ENCODE data around the gene MT1E. TPM values are rescaled to one million over a fixed set of nuclear protein-coding genes. Genes with fewer than 3 reads are reported as not detected.
"Not testable (repeated sequence)": the region's sequence is repeated elsewhere in the genome, so short reads cannot be mapped to it uniquely, and the experiment has no call there.

MT1E gene
- total RNA-seq, 1 donor = 105 TPM

- Histone ChIP-seq H3K36me3 (ENCODE audit: insufficient read depth, low read length) (no peaks in the 10 kb centered on the region), H3K27ac (ENCODE audit: low read depth, low read length) (no peak overlapping the region), H3K4me1 (ENCODE audit: insufficient read depth, low read length) (peaks cover 27% of the 10 kb centered on the region), H3K79me2 (ENCODE audit: insufficient read depth, low read length) (no peaks in the 10 kb centered on the region), H3K27me3 (ENCODE audit: insufficient read depth, low read length) (no peaks in the 10 kb centered on the region), H3K4me2 (ENCODE audit: insufficient read depth, low read length) (peak overlapping the region; percentile 89), H4K20me1 (ENCODE audit: insufficient read depth, low read length) (no peaks in the 10 kb centered on the region), H3K4me3 (ENCODE audit: insufficient read depth, low read length) (no peak overlapping the region), H2AFZ (ENCODE audit: low read length) (no peak overlapping the region), H3K9me3 (ENCODE audit: low read depth, low read length) (no peaks in the 10 kb centered on the region)
- TF ChIP-seq, protein P1, sequence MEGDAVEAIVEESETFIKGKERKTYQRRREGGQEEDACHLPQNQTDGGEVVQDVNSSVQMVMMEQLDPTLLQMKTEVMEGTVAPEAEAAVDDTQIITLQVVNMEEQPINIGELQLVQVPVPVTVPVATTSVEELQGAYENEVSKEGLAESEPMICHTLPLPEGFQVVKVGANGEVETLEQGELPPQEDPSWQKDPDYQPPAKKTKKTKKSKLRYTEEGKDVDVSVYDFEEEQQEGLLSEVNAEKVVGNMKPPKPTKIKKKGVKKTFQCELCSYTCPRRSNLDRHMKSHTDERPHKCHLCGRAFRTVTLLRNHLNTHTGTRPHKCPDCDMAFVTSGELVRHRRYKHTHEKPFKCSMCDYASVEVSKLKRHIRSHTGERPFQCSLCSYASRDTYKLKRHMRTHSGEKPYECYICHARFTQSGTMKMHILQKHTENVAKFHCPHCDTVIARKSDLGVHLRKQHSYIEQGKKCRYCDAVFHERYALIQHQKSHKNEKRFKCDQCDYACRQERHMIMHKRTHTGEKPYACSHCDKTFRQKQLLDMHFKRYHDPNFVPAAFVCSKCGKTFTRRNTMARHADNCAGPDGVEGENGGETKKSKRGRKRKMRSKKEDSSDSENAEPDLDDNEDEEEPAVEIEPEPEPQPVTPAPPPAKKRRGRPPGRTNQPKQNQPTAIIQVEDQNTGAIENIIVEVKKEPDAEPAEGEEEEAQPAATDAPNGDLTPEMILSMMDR (IDR thresholded peaks at IDR 0.05; ENCODE audit: extremely low read depth, low read depth, low read length) = no peak
- no peak for DNase-seq (ENCODE audit: insufficient read length, low spot score, missing footprints)
Observed at GRCh38 chr16:56618138-56618537, 7.4 kb upstream of the MT1E start.

DNA sequence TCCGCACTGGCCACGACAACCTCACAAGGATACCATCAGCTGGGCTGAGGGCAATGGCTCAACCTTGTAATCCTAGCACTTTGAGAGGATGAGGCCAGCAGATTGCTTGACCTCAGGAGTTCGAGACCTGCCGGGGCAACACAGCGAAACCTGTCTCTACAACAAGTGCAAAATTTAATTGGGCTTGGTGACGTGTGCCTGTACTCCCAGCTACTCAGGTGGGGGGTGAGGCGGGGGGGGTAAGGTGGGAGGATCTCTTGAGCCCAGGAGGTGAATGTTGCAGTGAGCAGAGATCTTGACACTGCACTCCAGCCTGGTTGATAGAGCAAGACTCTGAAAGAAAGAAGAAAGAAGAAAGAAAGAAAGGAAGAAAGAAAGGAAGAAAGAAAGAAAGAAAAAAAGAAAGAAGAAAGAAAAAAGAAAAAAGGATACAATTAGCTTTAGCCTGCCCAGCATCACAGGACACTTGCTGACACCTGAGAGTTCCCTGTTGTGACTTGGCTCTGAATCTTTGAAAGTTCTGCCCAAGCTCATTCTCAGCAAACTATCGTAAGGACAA, 5.2 kb upstream of the MT1E start:
- Histone ChIP-seq H2AFZ (ENCODE audit: low read length) (no peak overlapping the region), H4K20me1 (ENCODE audit: insufficient read depth, low read length) (no peaks in the 10 kb centered on the region), H3K4me1 (ENCODE audit: insufficient read depth, low read length) (peaks cover 8% of the 10 kb centered on the region), H3K27me3 (ENCODE audit: insufficient read depth, low read length) (no peaks in the 10 kb centered on the region), H3K4me3 (ENCODE audit: insufficient read depth, low read length) (no peak overlapping the region), H3K4me2 (ENCODE audit: insufficient read depth, low read length) (no peak overlapping the region), H3K27ac (ENCODE audit: low read depth, low read length) (no peak overlapping the region), H3K9me3 (ENCODE audit: low read depth, low read length) (no peaks in the 10 kb centered on the region), H3K79me2 (ENCODE audit: insufficient read depth, low read length) (peaks cover 5% of the 10 kb centered on the region), H3K36me3 (ENCODE audit: insufficient read depth, low read length) (no peaks in the 10 kb centered on the region)
- DNase-seq (ENCODE audit: insufficient read length, low spot score, missing footprints) = no peak
- TF ChIP-seq, protein P1 (IDR thresholded peaks at IDR 0.05; ENCODE audit: extremely low read depth, low read depth, low read length) = no peak

DNA sequence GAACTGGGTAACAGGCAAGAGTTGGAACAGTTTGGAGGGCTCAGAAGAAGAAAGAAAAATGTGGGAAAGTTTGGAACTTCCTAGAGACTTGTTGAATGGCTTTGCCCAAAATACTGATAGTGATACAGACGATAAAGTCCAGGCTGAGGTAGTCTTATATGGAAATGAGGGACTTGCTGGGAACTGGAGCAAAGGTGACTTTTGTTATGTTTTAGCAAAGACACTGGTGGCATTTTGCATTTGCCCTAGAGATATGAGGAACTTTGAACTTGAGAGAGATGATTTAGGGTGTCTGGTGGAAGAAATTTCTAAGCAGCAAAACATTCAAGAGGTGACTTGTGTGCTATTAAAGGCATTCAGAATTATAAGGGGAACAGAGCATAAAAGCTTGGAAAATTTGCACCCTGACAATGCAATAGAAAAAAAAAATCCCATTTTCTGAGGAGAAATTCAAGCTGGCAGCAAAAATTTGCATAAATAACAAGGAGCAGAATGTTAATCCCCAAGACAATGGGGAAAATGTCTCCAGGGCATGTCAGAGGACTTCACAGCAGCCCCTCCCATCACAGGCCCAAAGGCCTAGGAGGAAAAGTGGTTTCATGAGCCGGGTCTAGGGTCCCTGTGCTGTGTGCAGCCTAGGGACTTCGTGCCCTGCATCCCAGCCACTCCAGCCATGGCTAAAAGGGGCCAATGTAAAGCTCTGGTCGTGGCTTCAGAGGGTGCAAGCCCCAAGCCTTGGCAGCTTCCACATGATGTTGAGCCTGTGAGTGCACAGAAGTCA, 3.7 kb upstream of the MT1E start:
- H2AFZ ChIP-seq (ENCODE audit: low read length); H3K9me3 ChIP-seq (ENCODE audit: low read depth, low read length); H4K20me1 ChIP-seq (ENCODE audit: insufficient read depth, low read length); H3K27me3 ChIP-seq (ENCODE audit: insufficient read depth, low read length); DNase-seq (ENCODE audit: insufficient read length, low spot score, missing footprints); H3K4me2 ChIP-seq (ENCODE audit: insufficient read depth, low read length); H3K36me3 ChIP-seq (ENCODE audit: insufficient read depth, low read length); H3K27ac ChIP-seq (ENCODE audit: low read depth, low read length); H3K4me3 ChIP-seq (ENCODE audit: insufficient read depth, low read length): not testable (repeated sequence)
- peaks cover 16% of the 10 kb centered on the region for H3K4me1 ChIP-seq (ENCODE audit: insufficient read depth, low read length)
- H3K79me2 ChIP-seq (ENCODE audit: insufficient read depth, low read length) = peaks cover 17% of the 10 kb centered on the region

GRCh38 chr16:56623184-56623583, 2.4 kb upstream of the MT1E start:
- H3K4me3 ChIP-seq (ENCODE audit: insufficient read depth, low read length); H2AFZ ChIP-seq (ENCODE audit: low read length); H3K36me3 ChIP-seq (ENCODE audit: insufficient read depth, low read length); H3K4me2 ChIP-seq (ENCODE audit: insufficient read depth, low read length); H3K27me3 ChIP-seq (ENCODE audit: insufficient read depth, low read length); H4K20me1 ChIP-seq (ENCODE audit: insufficient read depth, low read length); DNase-seq (ENCODE audit: insufficient read length, low spot score, missing footprints); H3K27ac ChIP-seq (ENCODE audit: low read depth, low read length); H3K9me3 ChIP-seq (ENCODE audit: low read depth, low read length): not testable (repeated sequence)
- peaks cover 13% of the 10 kb centered on the region for H3K4me1 ChIP-seq (ENCODE audit: insufficient read depth, low read length)
- peaks cover 17% of the 10 kb centered on the region for H3K79me2 ChIP-seq (ENCODE audit: insufficient read depth, low read length)

DNA sequence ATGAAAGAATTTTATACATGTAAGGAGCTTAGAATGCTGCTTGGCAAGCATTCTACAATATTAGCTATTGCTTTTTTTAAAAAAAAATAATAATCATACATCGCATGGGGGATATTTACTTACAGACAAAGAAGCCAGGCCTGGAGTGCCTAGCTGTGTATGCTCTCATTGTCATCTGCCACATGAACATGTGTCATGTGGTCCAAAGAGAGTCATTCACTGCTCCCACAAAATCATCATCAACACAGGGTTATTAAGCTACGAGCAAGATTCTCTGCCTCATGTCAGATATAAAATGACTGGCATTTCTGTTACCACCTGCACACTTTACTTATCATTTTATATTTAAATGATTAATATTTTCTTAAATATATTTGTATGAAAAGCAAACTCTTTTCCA, 1.9 kb upstream of the MT1E start:
- Histone ChIP-seq H4K20me1 (ENCODE audit: insufficient read depth, low read length) (peaks cover 4% of the 10 kb centered on the region), H3K79me2 (ENCODE audit: insufficient read depth, low read length) (peaks cover 17% of the 10 kb centered on the region), H3K4me1 (ENCODE audit: insufficient read depth, low read length) (peaks cover 13% of the 10 kb centered on the region), H2AFZ (ENCODE audit: low read length) (no peak overlapping the region), H3K27me3 (ENCODE audit: insufficient read depth, low read length) (no peaks in the 10 kb centered on the region), H3K27ac (ENCODE audit: low read depth, low read length) (no peak overlapping the region), H3K9me3 (ENCODE audit: low read depth, low read length) (no peaks in the 10 kb centered on the region), H3K4me3 (ENCODE audit: insufficient read depth, low read length) (no peak overlapping the region), H3K4me2 (ENCODE audit: insufficient read depth, low read length) (no peak overlapping the region), H3K36me3 (ENCODE audit: insufficient read depth, low read length) (no peaks in the 10 kb centered on the region)
- DNase-seq (ENCODE audit: insufficient read length, low spot score, missing footprints) = no peak
- TF ChIP-seq, protein P1 (IDR thresholded peaks at IDR 0.05; ENCODE audit: extremely low read depth, low read depth, low read length) = no peak

Measured in osteoblast (primary cell).